GM23338 (cell line): ENCODE measurements around the gene SLC25A24.
"Not testable (repeated sequence)": the region's sequence is repeated elsewhere in the genome, so short reads cannot be mapped to it uniquely, and the experiment has no call there.

Experiments used
- CTCF ChIP-seq, 2 experiments: fragments of 200-600 bp in 1 of 2; sonication (generic) in 1 of 2; conservative IDR thresholded peaks; 2 replicates each; pipeline versions ENCODE4 v1.5.1 to v1.6.1; 2016 to 2017; ENCODE audit warnings: antibody characterized with exemption in 2 of 2, low read depth in 2 of 2, mild to moderate bottlenecking in 2 of 2, moderate library complexity in 1 of 2
- EZH2phosphoT487 ChIP-seq: fragments of 200-600 bp; sonication (generic); IDR thresholded peaks from one replicate; pipeline ENCODE4 v1.8.1; 2018; ENCODE audit warnings: antibody characterized with exemption; ENCODE audit not compliant: unreplicated experiment
- POLR2AphosphoS5 ChIP-seq: IDR thresholded peaks from 2 replicates; pipeline ENCODE4 v1.6.1; 2016; ENCODE audit warnings: antibody characterized with exemption, low read depth
- REST ChIP-seq: IDR thresholded peaks from one replicate; pipeline ENCODE4 v1.6.1; 2018; ENCODE audit warnings: antibody characterized with exemption; ENCODE audit not compliant: unreplicated experiment
- ZNF114 ChIP-seq: fragments of 250-450 bp; sonication (Bioruptor Pico); IDR thresholded peaks from 2 replicates; pipeline ENCODE4 v1.5.0; 2020; ENCODE audit warnings: mild to moderate bottlenecking, moderate library complexity

GRCh38 chr1:108243976-108244375, 43.8 kb upstream of the SLC25A24 start, which contains the start of gene NBPF4:
- not testable (repeated sequence) for TF ChIP-seq CTCF (conservative IDR thresholded peaks at IDR 0.05; ENCODE audit: low read depth in 2 of 2); REST; POLR2AphosphoS5; EZH2phosphoT487; ZNF114 (CRISPR knock-in tag)
